DMS79 (cell line): ENCODE measurements around the gene TAOK2.
A peak's percentile ranks its signal among the peaks of the same experiment; 100 is the strongest.

ENCODE experiments used
- DNase-seq: peaks from one replicate; lab custom pipeline; 2025; lab: John Stamatoyannopoulos, UW

TAOK2 gene

GRCh38 chr16:29988346-29989075, 14.8 kb downstream of the TAOK2 start:
- DNase-seq = no peak

GRCh38 chr16:29989111-29989858, 15.6 kb downstream of the TAOK2 start:
- DNase-seq = no peak

GRCh38 chr16:29990034-29990433, 16.4 kb downstream of the TAOK2 start:
- DNase-seq = no peak

GRCh38 chr16:29990883-29991570, 17.4 kb downstream of the TAOK2 start:
- DNase-seq = no peak

GRCh38 chr16:29991571-29991904, 17.9 kb downstream of the TAOK2 start:
- no peak for DNase-seq

GRCh38 chr16:29992344-29992967, 18.8 kb downstream of the TAOK2 start:
- DNase-seq = no peak

GRCh38 chr16:29993191-29993902, 19.7 kb downstream of the TAOK2 start:
- no peak for DNase-seq

- no peak for DNase-seq
Measured at GRCh38 chr16:29993903-29994599, 20.4 kb downstream of the TAOK2 start.

GRCh38 chr16:29994600-29995323, 21.1 kb downstream of the TAOK2 start:
- peak; percentile 64 for DNase-seq

GRCh38 chr16:29995324-29995910, 21.7 kb downstream of the TAOK2 start, which contains the start of gene HIRIP3:
Gene HIRIP3, minus strand, starts transcription at chr16:29995617. Its CDS starts 12 bp downstream, at chr16:29995605.
- DNase-seq = peak; percentile 87

GRCh38 chr16:29995911-29996765, 22.5 kb downstream of the TAOK2 start, which contains the start of gene INO80E:
Gene INO80E, plus strand, starts transcription at chr16:29996241. Its CDS starts 70 bp downstream, at chr16:29996311.
- peak; percentile 86 for DNase-seq

GRCh38 chr16:29996766-29997250, 23.1 kb downstream of the TAOK2 start:
- no peak for DNase-seq

- no peak for DNase-seq
Measured at GRCh38 chr16:29999605-30000004, 25.9 kb downstream of the TAOK2 start.

- no peak for DNase-seq
Measured at GRCh38 chr16:30000735-30001631, 27.3 kb downstream of the TAOK2 start.

GRCh38 chr16:30002614-30003346, 29.1 kb downstream of the TAOK2 start:
- DNase-seq = no peak

GRCh38 chr16:30003670-30004423, 30.2 kb downstream of the TAOK2 start:
- peak; percentile 89 for DNase-seq
